K562 (cell line): ENCODE measurements around the gene ENSA. TPM values are rescaled to one million over a fixed set of nuclear protein-coding genes. Genes with fewer than 3 reads are reported as not detected.

Experiments used
- ARID1B ChIP-seq: fragments of 450-650 bp; IDR thresholded peaks from 2 replicates; pipeline ENCODE4 v1.6.1; 2016; ENCODE audit warnings: antibody characterized with exemption, mild to moderate bottlenecking, inconsistent platforms
- ARID3B ChIP-seq: fragments of 250-450 bp; sonication (Bioruptor Pico); IDR thresholded peaks from 2 replicates; pipeline ENCODE4 v1.4.0; 2020; ENCODE audit warnings: borderline replicate concordance
- ATF6 ChIP-seq: sonication (generic); formaldehyde crosslinking; IDR thresholded peaks from 2 replicates; pipeline ENCODE4 v1.4.0; 2020; ENCODE audit warnings: mild to moderate bottlenecking, missing genetic modification reagents
- ETV1 ChIP-seq: fragments of 450-650 bp; conservative IDR thresholded peaks from 2 replicates; pipeline ENCODE4 v1.6.1; 2016; ENCODE audit warnings: missing genetic modification characterization, control low read depth, low read depth, missing compliant biosample characterization
- FOXA1 ChIP-seq: fragments of 450-650 bp; IDR thresholded peaks from 2 replicates; pipeline ENCODE4 v1.6.1; 2016; ENCODE audit warnings: mild to moderate bottlenecking, borderline replicate concordance
- FOXM1 ChIP-seq, 2 experiments: fragments of 450-650 bp in 1 of 2; sonication (generic) in 1 of 2; formaldehyde crosslinking in 1 of 2; IDR thresholded peaks; 2 replicates each; pipeline versions ENCODE4 v1.6.1 to v1.9.0; 2017 to 2022; ENCODE audit warnings: low read depth in 2 of 2, mild to moderate bottlenecking in 2 of 2, missing genetic modification reagents in 1 of 2, moderate library complexity in 1 of 2
- HEY1 ChIP-seq: fragments of 250-450 bp; sonication (Bioruptor Pico); IDR thresholded peaks from 2 replicates; pipeline ENCODE4 v1.5.0; 2020; ENCODE audit warnings: mild to moderate bottlenecking, moderate library complexity, borderline replicate concordance
- MEIS2 ChIP-seq: fragments of 450-650 bp; IDR thresholded peaks from 2 replicates; pipeline ENCODE4 v1.6.1; 2014; ENCODE audit warnings: mild to moderate bottlenecking; ENCODE audit not compliant: partially characterized antibody
- MXI1 ChIP-seq: IDR thresholded peaks from 2 replicates; pipeline ENCODE4 v1.6.1; 2011; ENCODE audit warnings: low read depth, mild to moderate bottlenecking, improper control_type of control experiment, low read length
- SOX6 ChIP-seq: fragments of 450-650 bp; IDR thresholded peaks from 2 replicates; pipeline ENCODE4 v1.6.1; 2014; ENCODE audit warnings: mild to moderate bottlenecking
- TEAD2 ChIP-seq: fragments of 450-650 bp; IDR thresholded peaks from 2 replicates; pipeline ENCODE4 v1.6.1; 2016; ENCODE audit warnings: missing genetic modification characterization, control low read depth, missing compliant biosample characterization
- ZBED1 ChIP-seq: IDR thresholded peaks from 2 replicates; pipeline ENCODE4 v1.6.1; 2014
- ZBTB33 ChIP-seq: sonication (generic); formaldehyde crosslinking; IDR thresholded peaks from 2 replicates; pipeline ENCODE4 v1.8.1; 2023; ENCODE audit warnings: mild to moderate bottlenecking, missing genetic modification reagents
- ZNF316 ChIP-seq: fragments of 450-650 bp; IDR thresholded peaks from 2 replicates; pipeline ENCODE4 v1.6.1; 2016
- ZNF398 ChIP-seq: fragments of 250-450 bp; sonication (Bioruptor Pico); IDR thresholded peaks from 2 replicates; pipeline ENCODE4 v1.8.0; 2021; ENCODE audit warnings: moderate library complexity, mild to moderate bottlenecking, inconsistent platforms
- ZNF444 ChIP-seq: fragments of 250-450 bp; sonication (Bioruptor Pico); IDR thresholded peaks from 2 replicates; pipeline ENCODE4 v1.4.0; 2020; ENCODE audit warnings: mild to moderate bottlenecking, moderate library complexity
- ZNF717 ChIP-seq: fragments of 250-450 bp; sonication (Bioruptor Pico); IDR thresholded peaks from 2 replicates; pipeline ENCODE4 v1.5.0; 2021
- polyA plus RNA-seq, 8 experiments: library from polyadenylated mRNA; depleted of rRNA in 4 of 8; stranded (reverse) in 5 of 8; unstranded in 3 of 8; fragments of >200 nt; fragmentation: Nextera tagmentation in 2 of 8; fragmentation: Illumina TruSeq in 1 of 8; extraction: Ambion mirVana in 2 of 8; extraction: Trizol in 1 of 8; gene quantifications; 2 replicates each; pipeline versions ENCODE4 v1.2.1 to v1.2.3, GENCODE V29; 2011 to 2014; ENCODE audit warnings: inconsistent platforms in 1 of 8, missing spikeins in 1 of 8
- total RNA-seq, 7 experiments: library from RNA; depleted of rRNA in 6 of 7; stranded (reverse); fragments of >200 nt in 6 of 7; fragmentation: Illumina TruSeq in 2 of 7; extraction: Trizol in 2 of 7; gene quantifications; 2 replicates each; pipeline versions ENCODE4 v1.2.1 to v1.2.3, GENCODE V29; 2011 to 2021; ENCODE audit warnings: low replicate concordance in 1 of 7
- TF ChIP-seq, protein P1 (sequence below), 2 experiments: fragments of 450-650 bp; conservative IDR thresholded peaks; 2 replicates each; pipeline ENCODE4 v1.6.1; 2017; ENCODE audit warnings: mild to moderate bottlenecking in 2 of 2, moderate library complexity in 2 of 2

ENSA gene
- total and polyA plus RNA-seq, 9 of the 15 experiments (the other 6 are each of a cell fraction or from before 2014, with no cell fraction given): 68.1 to 605 (median 188) TPM

DNA sequence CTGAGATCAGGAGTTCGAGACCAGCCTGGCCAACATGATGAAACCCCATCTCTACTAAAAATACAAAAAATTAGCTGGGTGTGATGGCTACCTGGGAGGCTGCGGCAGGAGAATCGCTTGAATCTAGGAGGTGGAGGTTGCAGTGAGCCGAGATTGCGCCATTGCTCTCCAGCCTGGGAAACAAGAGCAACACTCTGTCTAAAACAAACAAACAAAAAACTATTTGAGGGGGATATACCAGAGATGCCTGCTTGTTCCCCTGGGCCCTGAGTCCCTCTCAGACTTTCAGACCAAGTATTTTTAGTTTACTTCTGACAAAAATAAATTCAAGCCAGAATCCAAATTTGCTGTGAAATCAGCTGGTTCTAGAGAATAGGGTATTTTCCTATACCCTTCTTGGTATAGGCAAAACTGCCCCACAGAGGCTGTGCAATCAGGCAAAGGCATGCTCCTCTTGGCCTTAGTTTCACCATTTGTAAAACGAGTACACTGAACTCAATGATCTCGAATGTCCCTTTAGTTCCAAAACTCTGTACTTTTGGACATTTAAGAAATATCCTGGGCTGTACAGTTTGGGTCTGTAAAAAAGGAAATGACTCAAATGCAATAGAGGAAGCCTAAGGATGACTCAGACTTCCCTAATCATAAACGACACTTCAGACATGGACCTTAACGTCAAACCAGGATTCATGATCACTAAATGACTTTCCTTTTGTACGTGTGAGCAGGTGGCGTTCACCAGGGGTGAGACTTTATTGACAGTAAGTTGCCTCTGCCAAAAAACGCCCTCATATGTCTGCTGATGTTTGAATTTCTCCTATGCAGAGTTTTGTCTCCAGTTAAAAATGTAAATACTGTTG, 16.1 kb downstream of the ENSA start (continued):
- TF ChIP-seq ZBTB33 (CRISPR knock-in tag) (0 out of 2 replicates have a peak, but pooled peaks have one; percentile 3), ZNF316 (peak; percentile 84), SOX6 (peak; percentile 28; the same call in 1 of the 2 replicates), MEIS2 (peak; percentile 96), ARID1B (peak; percentile 91), HEY1 (CRISPR knock-in tag) (no peak), ZNF444 (CRISPR knock-in tag) (no peak; the same call in 1 of the 2 replicates), ARID3B (CRISPR knock-in tag) (0 out of 2 replicates have a peak, but pooled peaks have one; percentile 32), FOXA1 (no peak), MXI1 (no peak), ZNF717 (CRISPR knock-in tag) (no peak), ZNF398 (CRISPR knock-in tag) (no peak), TEAD2 (tag) (0 out of 2 replicates have a peak, but pooled peaks have one; percentile 8), ETV1 (tag) (peak; percentile 85), ZBED1 (no peak), ATF6 (CRISPR knock-in tag) (no peak), FOXM1 (IDR thresholded peaks at IDR 0.05; ENCODE audit: low read depth) (peak; percentile 27; the same call in 1 of the 2 replicates), FOXM1 (CRISPR knock-in tag; IDR thresholded peaks at IDR 0.05; ENCODE audit: low read depth) (no peak)
- TF ChIP-seq, protein P1, sequence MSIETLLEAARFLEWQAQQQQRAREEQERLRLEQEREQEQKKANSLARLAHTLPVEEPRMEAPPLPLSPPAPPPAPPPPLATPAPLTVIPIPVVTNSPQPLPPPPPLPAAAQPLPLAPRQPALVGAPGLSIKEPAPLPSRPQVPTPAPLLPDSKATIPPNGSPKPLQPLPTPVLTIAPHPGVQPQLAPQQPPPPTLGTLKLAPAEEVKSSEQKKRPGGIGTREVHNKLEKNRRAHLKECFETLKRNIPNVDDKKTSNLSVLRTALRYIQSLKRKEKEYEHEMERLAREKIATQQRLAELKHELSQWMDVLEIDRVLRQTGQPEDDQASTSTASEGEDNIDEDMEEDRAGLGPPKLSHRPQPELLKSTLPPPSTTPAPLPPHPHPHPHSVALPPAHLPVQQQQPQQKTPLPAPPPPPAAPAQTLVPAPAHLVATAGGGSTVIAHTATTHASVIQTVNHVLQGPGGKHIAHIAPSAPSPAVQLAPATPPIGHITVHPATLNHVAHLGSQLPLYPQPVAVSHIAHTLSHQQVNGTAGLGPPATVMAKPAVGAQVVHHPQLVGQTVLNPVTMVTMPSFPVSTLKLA (conservative IDR thresholded peaks at IDR 0.05): peak; percentile 47 to 72; a peak in 3 of 4 replicates
